GM19193 (cell line): ENCODE data around the gene PARP1.

Experiments
- POLR2A ChIP-seq: IDR thresholded peaks from 4 replicates; pipeline ENCODE4 v1.6.1; 2011; ENCODE audit not compliant: insufficient read depth, insufficient read length; ENCODE audit errors: extremely low read depth

Gene PARP1

DNA sequence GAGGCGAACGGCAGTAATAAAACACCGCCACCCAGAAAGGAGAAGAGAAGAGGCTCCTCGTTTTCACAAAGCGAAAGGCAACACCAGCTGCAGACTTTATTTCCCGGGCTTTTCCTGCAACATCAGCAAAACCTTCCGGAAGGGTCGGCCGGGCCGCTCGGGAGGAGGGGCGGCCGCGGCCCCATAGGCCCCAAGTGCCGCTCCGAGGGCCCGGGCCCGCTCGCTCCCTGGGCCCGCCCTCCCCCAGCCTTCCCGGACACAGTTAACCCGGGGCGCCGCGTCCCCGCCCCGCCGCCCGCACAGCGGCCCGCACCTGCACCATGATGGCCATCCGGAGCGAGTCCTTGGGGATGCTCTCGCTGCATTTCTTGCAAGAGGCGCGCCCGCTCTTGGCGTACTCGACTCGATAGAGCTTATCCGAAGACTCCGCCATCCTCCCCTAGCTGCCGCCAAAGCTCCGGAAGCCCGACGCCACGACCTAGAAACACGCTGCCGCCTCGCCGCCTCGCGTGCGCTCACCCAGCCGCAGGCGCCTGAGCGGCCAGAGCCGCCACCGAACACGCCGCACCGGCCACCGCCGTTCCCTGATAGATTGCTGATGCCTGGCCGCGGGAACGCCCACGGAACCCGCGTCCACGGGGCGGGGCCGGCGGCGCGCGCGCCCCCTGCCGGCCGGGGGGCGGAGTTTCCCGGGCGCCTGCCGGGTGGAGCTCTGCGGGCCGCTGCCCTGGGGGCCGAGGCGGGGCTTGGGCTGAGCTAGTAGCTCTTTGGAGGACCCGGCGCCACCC lies at the start of gene PARP1:
PARP1 (minus strand) TSS at position 597 of the 788 bp plus-strand sequence; CDS start at position 433, 164 bp downstream.
- TF ChIP-seq POLR2A, result peak; percentile 74

DNA sequence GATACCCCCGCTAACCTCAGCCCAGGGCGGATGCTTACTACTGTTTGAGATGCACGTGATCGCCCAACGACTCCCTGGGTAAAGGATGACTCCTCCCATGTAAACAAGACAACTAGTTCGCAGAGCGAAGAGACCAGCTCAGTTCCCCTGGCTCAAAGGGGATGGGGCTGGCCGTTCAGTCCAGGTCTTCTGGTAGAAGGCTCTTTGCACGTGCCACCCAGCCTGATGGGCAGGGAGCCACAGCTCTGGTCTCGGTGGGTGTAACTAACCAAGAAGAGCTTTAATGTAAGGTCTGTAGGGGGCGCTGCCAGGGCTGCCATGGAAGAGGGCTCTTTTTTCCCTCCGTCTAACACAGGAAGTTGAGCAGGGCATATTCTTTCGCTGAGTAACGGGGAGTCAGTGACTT lies 49.4 kb upstream of the PARP1 start:
- TF ChIP-seq POLR2A, result no peak

DNA sequence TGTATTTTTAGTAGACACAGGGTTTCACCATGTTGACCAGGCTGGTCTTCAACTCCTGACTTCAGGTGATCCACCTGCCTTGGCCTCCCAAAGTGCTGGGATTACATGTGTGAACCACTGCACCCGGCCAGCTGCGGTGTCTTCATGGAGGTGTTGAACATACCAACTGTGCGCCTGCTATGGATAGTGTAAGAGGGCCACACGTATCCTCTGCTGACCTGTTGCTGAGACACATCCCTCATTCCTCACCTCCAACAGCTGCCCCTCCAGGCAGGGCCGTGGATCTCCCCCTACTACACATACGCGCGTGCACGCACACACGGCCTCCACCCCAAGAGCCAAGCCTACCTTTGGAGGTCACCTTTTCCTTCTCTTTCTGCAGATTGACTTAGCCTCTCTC lies 48.0 kb upstream of the PARP1 start:
- TF ChIP-seq POLR2A, result no peak

DNA sequence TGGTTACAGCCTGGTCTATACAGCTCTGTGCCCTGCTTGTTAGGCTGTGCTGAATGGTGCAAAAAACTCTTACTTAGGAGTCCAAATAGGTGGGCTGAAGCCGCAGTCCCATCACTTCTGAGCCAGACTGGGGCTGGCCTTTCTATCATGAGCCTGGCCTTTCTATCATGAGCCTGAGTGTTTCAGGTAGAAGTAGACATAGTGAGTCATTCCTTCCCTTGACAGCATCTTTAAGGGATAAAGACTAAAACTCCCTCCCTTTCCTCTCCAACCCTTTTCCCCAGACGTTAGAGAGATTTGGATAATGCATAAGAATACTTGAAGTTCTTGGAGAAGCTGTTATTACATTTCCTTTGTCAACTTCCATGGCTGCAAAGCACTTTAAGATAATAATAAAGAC lies 46.5 kb upstream of the PARP1 start:
- no peak for TF ChIP-seq POLR2A

DNA sequence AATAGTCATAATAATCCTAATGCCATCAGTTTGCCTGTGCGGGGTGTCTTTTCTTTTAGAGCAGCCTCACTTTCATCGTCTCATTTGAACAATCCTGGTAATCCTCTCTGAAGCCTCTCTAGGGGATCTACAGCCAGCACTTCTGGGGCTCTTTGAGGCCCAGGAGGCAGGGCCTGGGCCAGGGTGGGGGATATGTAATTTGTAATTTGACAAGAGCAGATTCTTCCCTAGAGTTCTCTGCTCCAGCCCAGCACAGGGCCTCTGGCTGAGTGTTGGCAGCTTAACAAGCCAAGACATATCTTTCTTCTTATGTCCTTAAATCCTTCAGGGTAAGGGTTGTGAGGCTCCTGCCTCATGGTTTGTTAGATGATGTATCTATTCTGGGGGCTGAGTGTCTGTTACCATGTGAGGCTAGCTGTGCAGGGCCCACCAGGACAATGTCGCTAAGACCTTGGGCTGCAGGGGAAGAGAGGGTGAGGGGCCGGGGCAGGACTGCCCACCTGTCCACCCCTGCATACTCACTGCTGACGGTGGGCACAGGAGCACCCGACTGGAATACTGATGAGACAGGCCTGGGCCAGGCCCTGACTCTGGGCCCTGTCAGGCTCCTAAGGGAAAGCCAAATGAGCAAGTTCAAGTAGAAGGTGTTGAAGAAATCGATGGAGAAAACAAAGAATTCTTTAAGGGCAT lies 45.3 kb upstream of the PARP1 start:
- TF ChIP-seq POLR2A, result no peak

DNA sequence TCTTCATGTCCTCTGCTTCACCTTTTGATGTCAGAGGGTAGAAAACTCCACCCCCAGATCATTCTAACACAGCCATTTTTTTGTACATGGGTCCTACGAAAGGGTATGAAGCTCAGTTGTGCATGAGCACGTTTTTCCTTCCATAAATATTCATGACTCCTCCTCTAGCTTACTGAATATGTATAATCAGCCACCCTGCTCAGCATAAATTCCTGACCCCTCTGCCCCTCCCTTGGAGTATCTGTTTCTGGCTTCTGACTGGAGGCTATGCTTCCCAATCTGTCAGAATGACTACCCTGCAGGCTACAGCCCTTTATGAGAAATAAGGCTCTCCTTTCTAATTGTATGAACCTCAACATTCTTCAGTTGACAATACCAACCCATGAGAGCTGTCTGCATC lies 42.8 kb upstream of the PARP1 start:
- TF ChIP-seq POLR2A, result no peak

DNA sequence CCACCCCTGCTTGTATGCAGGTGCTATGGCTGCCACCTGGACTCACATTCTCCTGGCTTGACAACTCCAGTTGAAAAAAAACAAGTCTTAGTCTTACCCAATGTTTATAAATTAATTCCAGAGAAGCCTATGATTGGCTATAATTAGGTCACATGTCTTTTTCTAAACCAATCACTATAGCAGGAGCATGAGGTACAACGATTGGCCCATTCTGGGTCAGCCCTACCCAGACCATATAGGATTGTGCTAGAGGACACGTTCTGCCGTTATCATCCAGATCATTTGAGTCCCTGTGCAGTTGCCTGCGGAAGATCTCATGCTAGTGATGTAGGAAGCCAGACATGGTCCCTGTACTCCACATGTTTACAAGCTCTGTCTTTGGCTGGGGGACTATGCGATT lies 41.9 kb upstream of the PARP1 start:
- no peak for TF ChIP-seq POLR2A

DNA sequence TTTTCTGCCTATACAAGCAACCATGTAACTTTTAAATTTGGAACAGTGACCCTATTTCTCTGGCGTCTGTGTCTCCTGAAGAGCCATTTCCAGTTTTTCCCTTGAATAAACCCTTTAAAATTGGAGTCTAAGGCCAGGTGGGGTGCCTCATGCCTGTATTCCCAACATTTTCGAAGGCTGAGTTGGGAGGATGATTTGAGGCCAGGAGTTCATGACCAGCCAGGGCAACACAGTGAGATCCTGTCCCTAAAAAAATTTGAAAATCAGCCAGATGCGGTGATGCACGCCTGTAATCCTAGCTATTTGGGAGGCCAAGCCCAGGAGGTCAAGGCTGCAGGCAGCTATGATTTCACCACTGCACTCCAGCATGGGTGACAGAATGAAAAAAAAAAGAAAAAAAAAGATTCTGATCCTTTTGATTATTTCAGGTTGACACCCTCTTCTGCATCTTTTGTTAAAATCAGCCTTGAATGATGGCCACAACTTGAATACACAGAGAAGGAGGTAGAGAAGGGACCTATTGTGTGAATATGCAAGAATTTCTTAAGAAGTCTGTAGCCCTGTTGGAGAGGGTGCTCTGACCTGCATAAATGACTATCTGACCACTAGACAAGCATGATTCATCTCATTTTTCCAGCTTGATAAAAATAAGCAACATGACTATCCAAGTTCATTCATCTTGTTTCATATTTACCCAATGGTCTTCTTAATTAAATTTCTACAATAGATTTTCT lies 40.2 kb upstream of the PARP1 start:
- no peak for TF ChIP-seq POLR2A

DNA sequence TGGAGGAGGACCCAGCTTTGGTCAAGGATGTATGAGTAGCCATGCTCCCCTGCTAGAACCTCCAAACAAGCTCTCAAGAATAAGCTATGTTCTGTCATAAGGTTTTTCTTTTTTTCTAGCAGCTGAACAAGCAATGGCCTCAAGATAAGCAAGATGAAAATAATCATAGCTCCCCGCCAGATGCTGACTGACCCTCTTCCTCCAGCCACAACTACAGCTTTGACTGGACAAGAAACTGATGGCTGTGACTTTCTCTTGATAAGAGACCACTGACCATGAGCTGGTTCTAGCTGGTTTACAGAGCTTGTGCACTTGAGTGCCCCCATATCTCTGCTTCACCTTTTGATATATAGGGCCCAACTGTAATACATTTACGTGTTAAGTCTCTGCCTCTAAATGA lies 38.2 kb upstream of the PARP1 start:
- TF ChIP-seq POLR2A, result no peak

DNA sequence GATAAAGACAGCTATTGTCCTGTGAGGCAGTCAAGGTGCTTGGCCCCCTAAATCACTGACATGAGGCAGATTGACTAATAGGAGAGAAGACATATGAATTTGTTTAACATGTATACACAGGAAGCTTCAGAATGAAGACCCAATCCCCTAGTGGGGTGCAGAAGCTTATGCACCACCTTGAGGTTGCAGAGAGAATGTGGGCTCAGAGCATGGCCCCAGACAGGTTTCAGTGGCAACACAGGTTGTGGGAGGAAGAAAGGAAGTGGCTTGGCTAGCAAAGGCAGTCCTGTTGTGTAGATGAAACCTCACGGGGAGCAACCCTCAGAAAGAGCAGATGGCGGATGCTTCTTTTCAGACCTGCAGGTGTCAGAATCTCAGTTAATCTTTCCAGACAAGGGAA lies 37.0 kb upstream of the PARP1 start:
- TF ChIP-seq POLR2A, result no peak

DNA sequence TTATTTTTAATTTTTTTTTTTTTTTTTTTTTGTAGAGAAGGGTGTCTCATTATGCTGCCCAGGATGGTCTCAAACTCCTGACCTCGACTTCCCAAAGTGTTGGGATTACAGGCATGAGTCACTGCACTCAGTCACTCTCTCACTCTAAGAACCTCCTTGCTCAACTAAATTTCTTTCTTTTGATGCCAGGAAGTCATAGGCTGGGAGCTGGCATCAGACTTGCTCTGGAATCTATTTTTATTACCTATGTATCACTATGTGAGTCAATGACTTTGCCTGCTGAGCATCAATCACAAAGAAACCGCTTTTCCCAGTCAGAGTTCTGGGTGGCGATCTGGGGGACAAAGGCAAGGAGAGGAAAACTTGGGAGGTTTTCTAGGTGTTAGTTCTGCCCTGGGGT lies 35.5 kb upstream of the PARP1 start:
- no peak for TF ChIP-seq POLR2A

DNA sequence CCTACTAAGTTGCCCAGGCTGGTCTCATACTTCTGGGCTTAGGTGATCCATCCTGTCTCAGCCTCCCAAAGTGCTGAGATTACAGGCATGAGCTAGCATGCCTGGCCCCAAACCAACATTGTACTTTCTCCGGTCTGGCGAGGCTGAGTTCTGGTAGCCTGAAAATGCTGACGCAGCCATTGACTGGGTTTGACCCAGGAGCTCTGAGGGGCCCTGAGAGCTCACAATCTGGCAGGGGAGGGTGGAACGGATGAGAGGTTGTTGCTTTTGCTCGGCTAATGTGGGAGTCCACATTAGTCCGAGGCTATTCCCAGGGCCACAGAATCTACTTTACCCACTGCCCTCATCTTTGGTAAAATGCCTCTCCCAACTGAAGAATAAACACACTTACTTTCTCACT lies 35.1 kb upstream of the PARP1 start:
- no peak for TF ChIP-seq POLR2A

DNA sequence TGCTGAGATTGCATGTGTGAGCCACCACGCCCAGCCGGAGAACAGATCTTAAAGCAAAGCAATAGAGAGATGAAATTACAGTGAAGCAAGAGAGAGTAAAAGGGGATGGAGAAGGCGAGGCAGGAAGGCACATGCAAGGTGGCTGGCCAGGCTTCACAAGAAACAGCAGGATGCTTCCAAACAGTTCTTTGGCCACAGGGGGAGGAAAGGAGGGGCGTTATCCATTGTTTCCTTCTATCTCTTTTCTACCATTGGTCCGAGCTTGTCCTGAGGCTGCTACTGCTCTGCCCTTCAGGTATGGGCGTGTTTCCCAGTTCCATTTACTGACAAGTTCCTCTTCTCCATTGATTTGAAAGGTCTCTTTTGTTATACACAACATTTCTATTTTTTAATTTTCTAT lies 33.7 kb upstream of the PARP1 start:
- TF ChIP-seq POLR2A, result no peak

DNA sequence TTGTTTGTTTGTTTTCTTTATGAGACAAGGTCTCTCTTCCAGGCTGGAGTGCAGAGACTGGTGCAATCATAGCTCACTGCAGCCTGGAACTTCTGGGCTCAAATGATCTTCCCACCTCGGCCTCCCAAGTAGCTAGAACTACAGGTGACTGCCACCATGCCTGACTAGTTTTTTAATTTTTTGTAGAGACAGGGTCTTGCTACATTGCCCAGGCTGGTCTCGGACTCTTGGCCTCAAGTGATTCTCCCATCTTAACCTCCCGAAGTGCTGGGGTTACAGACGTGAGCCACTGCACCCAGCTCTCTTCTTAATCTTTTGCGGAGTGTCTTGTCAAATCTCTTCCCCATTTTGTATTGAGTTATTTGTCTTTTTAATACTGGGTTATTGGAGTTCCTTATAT lies 32.6 kb upstream of the PARP1 start:
- TF ChIP-seq POLR2A, result no peak

DNA sequence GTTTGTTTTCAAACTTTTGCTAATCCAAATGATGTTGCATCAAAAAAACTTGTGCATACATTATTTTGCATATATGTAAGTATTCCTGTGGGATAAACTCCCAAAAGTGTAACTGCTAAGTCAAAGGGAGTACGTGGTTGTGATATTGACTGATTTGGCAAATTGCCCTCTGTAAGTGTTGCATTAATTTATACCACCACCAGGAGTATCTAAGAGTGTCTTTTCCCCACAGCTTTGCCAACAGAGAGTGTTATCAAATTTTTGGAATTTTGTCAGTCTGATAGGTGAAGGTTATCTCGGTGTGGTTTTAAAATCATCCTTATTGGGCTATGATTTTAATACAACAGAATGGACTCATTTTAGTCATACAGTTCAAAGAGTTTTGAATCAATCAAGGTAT lies 30.1 kb upstream of the PARP1 start:
- TF ChIP-seq POLR2A, result no peak

DNA sequence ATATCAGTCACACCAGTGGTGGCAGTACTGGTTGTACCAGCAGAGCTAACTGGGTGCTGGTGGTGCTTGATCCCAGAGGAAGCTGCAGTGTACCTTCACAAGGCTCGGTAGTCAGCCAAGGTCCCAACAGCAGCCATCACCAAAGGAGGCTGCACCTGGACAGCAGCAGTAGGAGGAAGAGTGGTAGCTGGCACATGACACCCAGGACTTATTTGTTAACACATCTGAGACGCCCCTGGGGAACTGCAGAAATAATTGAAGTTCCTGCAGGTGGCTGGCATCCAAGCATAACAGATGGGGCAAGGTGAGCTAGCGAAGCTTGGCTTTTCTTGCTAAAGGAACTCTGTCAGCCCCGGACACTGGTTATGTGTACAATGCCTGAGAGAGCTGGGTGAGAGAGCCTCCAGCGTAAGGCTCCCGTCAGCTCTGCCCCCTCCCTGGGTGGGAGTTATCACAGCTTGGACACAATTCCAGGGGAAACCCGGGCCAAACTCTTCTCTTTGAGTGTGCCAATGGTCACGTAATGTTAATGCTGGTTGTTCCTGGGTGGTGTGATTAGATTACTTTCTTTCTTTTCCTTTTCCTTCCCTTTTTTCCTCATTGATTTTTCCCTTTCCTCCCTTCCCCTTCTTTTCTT lies 29.1 kb upstream of the PARP1 start:
- no peak for TF ChIP-seq POLR2A

DNA sequence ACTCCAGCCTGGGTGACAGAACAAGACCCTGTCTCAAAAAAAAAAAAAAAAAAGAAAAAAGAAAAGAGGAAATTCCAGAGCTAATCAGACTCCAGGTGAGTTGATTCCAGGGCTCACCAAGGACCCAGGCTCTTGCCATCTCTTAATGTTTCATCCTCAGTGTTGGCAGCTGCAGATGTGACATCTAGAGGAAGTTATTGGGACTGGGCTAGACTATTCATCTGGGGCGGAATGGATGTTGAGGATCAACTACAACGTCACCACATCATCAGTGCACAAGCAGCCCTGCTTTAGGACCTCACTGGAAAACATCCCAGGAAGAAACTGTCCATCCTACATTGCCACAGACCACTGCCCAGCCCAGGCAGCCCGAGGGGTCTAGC lies 28.6 kb upstream of the PARP1 start:
- TF ChIP-seq POLR2A, result no peak
